K562 (cell line): ENCODE measurements around the gene BTBD18. TPM values are rescaled to one million over a fixed set of nuclear protein-coding genes. Genes with fewer than 3 reads are reported as not detected.

Source experiments
- E2F4 ChIP-seq: sonication (generic); formaldehyde crosslinking; IDR thresholded peaks from 2 replicates; pipeline ENCODE4 v1.8.0; 2022; ENCODE audit warnings: mild to moderate bottlenecking, low read depth, missing genetic modification reagents
- FOS ChIP-seq: IDR thresholded peaks from 3 replicates; pipeline ENCODE4 v1.6.1; 2011; ENCODE audit not compliant: insufficient read length; ENCODE audit errors: extremely low read depth
- MCM7 ChIP-seq, 2 experiments: fragments of 450-650 bp; IDR thresholded peaks; 2 replicates each; pipeline ENCODE4 v1.6.1; 2016 to 2018
- MNT ChIP-seq, 2 experiments: fragments of 450-650 bp; conservative IDR thresholded peaks; 2 replicates each; pipeline ENCODE4 v1.6.1; 2017; ENCODE audit warnings: mild to moderate bottlenecking in 2 of 2, moderate library complexity in 2 of 2
- PTRF ChIP-seq: fragments of 450-650 bp; IDR thresholded peaks from 2 replicates; pipeline ENCODE4 v1.6.1; 2016; ENCODE audit warnings: mild to moderate bottlenecking, missing genetic modification characterization, missing compliant biosample characterization
- SIN3A ChIP-seq, 2 experiments: fragments of 150-350 bp in 1 of 2; IDR thresholded peaks; 2 replicates each; pipeline ENCODE4 v1.6.1; 2011 to 2016; ENCODE audit warnings: borderline replicate concordance in 2 of 2, low read depth in 2 of 2, low read length in 2 of 2, mild to moderate bottlenecking in 2 of 2, moderate library complexity in 2 of 2; ENCODE audit not compliant: control insufficient read depth in 1 of 2
- SREBF2 ChIP-seq: sonication (generic); formaldehyde crosslinking; IDR thresholded peaks from 2 replicates; pipeline ENCODE4 v1.4.0; 2020; ENCODE audit warnings: mild to moderate bottlenecking, missing genetic modification reagents
- TOE1 ChIP-seq, 2 experiments: fragments of 450-650 bp in 1 of 2; sonication (generic) in 1 of 2; formaldehyde crosslinking in 1 of 2; IDR thresholded peaks; 2 replicates each; pipeline versions ENCODE4 v1.7.1 to v1.8.0; 2016 to 2022; ENCODE audit warnings: borderline replicate concordance in 2 of 2, mild to moderate bottlenecking in 2 of 2, antibody characterized with exemption in 1 of 2, inconsistent platforms in 1 of 2, low read depth in 1 of 2, missing genetic modification reagents in 1 of 2, moderate library complexity in 1 of 2
- VEZF1 ChIP-seq: fragments of 200-800 bp; sonication (Bioruptor generic); IDR thresholded peaks from 2 replicates; pipeline ENCODE4 v1.6.1; 2017; ENCODE audit warnings: missing genetic modification characterization, missing compliant biosample characterization
- ZHX1 ChIP-seq: fragments of 150-350 bp; conservative IDR thresholded peaks from 2 replicates; pipeline ENCODE4 v1.6.1; 2014; ENCODE audit warnings: low read length
- ZNF3 ChIP-seq: fragments of 250-450 bp; sonication (Bioruptor Pico); IDR thresholded peaks from 2 replicates; pipeline ENCODE4 v1.5.0; 2021; ENCODE audit warnings: mild to moderate bottlenecking, moderate library complexity
- ZNF561 ChIP-seq: fragments of 450-650 bp; formaldehyde crosslinking; conservative IDR thresholded peaks from 2 replicates; pipeline ENCODE4 v1.4.0; 2020; ENCODE audit warnings: mild to moderate bottlenecking, moderate library complexity
- ZNF584 ChIP-seq: fragments of 200-800 bp; sonication (Bioruptor generic); IDR thresholded peaks from 2 replicates; pipeline ENCODE4 v1.6.1; 2016; ENCODE audit warnings: low read depth, mild to moderate bottlenecking, missing genetic modification characterization, missing compliant biosample characterization
- ZNF707 ChIP-seq: fragments of 250-450 bp; sonication (Bioruptor Pico); conservative IDR thresholded peaks from 2 replicates; pipeline ENCODE4 v1.8.0; 2022; ENCODE audit warnings: inconsistent platforms, mild to moderate bottlenecking, moderate library complexity
- ZNF778 ChIP-seq: fragments of 450-650 bp; formaldehyde crosslinking; IDR thresholded peaks from 2 replicates; pipeline ENCODE4 v1.4.0; 2020; ENCODE audit warnings: mild to moderate bottlenecking, moderate library complexity
- polyA plus RNA-seq, 8 experiments: library from polyadenylated mRNA; depleted of rRNA in 4 of 8; stranded (reverse) in 5 of 8; unstranded in 3 of 8; fragments of >200 nt; fragmentation: Nextera tagmentation in 2 of 8; fragmentation: Illumina TruSeq in 1 of 8; extraction: Ambion mirVana in 2 of 8; extraction: Trizol in 1 of 8; gene quantifications; 2 replicates each; pipeline versions ENCODE4 v1.2.1 to v1.2.3, GENCODE V29; 2011 to 2014; ENCODE audit warnings: inconsistent platforms in 1 of 8, missing spikeins in 1 of 8
- total RNA-seq, 7 experiments: library from RNA; depleted of rRNA in 6 of 7; stranded (reverse); fragments of >200 nt in 6 of 7; fragmentation: Illumina TruSeq in 2 of 7; extraction: Trizol in 2 of 7; gene quantifications; 2 replicates each; pipeline versions ENCODE4 v1.2.1 to v1.2.3, GENCODE V29; 2011 to 2021; ENCODE audit warnings: low replicate concordance in 1 of 7

The BTBD18 gene
- total and polyA plus RNA-seq, 9 of the 15 experiments (the other 6 are each of a cell fraction or from before 2014, with no cell fraction given): 0.06 TPM; not detected in 8

GRCh38 chr11:57712256-57713150 lies 39.1 kb downstream of the BTBD18 start, which contains the start of gene TMX2 (continued):
- peak; percentile 81 for TF ChIP-seq E2F4 (CRISPR knock-in tag)
- TF ChIP-seq ZNF561 (CRISPR knock-in tag): no peak
- TF ChIP-seq ZNF707 (CRISPR knock-in tag): no peak
- TF ChIP-seq TOE1 (IDR thresholded peaks at IDR 0.05; ENCODE audit: borderline replicate concordance): 0 out of 2 replicates have a peak, but pooled peaks have one; percentile 36
- peak; percentile 94; the same call in 1 of the 2 replicates for TF ChIP-seq TOE1 (CRISPR knock-in tag; IDR thresholded peaks at IDR 0.05; ENCODE audit: borderline replicate concordance, low read depth)
- no peak for TF ChIP-seq PTRF
- no peak for TF ChIP-seq ZHX1
- no peak for TF ChIP-seq MCM7 (IDR thresholded peaks at IDR 0.05)
- TF ChIP-seq ZNF584 (CRISPR knock-in tag): no peak
- peak; percentile 44 to 73 for TF ChIP-seq MNT (conservative IDR thresholded peaks at IDR 0.05)
- peak; percentile 99 for TF ChIP-seq VEZF1
- no peak for TF ChIP-seq ZNF3
- TF ChIP-seq SREBF2 (CRISPR knock-in tag): 0 out of 2 replicates have a peak, but pooled peaks have one; percentile 56
- TF ChIP-seq SIN3A (IDR thresholded peaks at IDR 0.05; ENCODE audit: borderline replicate concordance in 2 of 2, control insufficient read depth in 1 of 2, low read depth in 2 of 2, low read length in 2 of 2): peak in 1 of 2 experiments; percentile 78; a peak in 2 of 4 replicates
- TF ChIP-seq FOS: peak; percentile 92
- no peak for TF ChIP-seq ZNF778 (CRISPR knock-in tag)
